HG03066 (cell line): ENCODE results near the gene DARS2.

Experiments
- ATAC-seq: cut with Tn5 transposase; IDR thresholded peaks from one replicate; pipeline ENCODE4 v1.9.1; 2021; ENCODE audit warnings: low read depth; ENCODE audit not compliant: unreplicated experiment

Gene DARS2

GRCh38 chr1:173886746-173887611, 62.5 kb downstream of the DARS2 start:
- no peak for ATAC-seq

GRCh38 chr1:173887627-173888026, 63.2 kb downstream of the DARS2 start:
- no peak for ATAC-seq

GRCh38 chr1:173888749-173889148, 64.3 kb downstream of the DARS2 start:
- no peak for ATAC-seq

- ATAC-seq = no peak
These were observed 65.4 kb downstream of the DARS2 start for GRCh38 chr1:173889885-173890284.

- ATAC-seq = no peak
These were observed 69.1 kb downstream of the DARS2 start for GRCh38 chr1:173893611-173894010.

- ATAC-seq = no peak
These were observed 69.7 kb downstream of the DARS2 start for GRCh38 chr1:173894189-173894588.

- ATAC-seq = no peak
These were observed 76.0 kb downstream of the DARS2 start for GRCh38 chr1:173900427-173900826.

GRCh38 chr1:173900992-173901391, 76.5 kb downstream of the DARS2 start:
- ATAC-seq = no peak

- ATAC-seq = no peak
These were observed 79.5 kb downstream of the DARS2 start for GRCh38 chr1:173903827-173904531.
